ENCODE results near the gene ZNF14. TPM values are rescaled to one million over a fixed set of nuclear protein-coding genes. Genes with fewer than 3 reads are reported as not detected.
"Not testable (repeated sequence)": the region's sequence is repeated elsewhere in the genome, so short reads cannot be mapped to it uniquely, and the experiment has no call there.

Gene ZNF14
- total RNA-seq, 1 donor from 2014 or later: 4.8 TPM

- no peak for TF ChIP-seq CTCF (IDR thresholded peaks at IDR 0.05)
- Histone ChIP-seq H3K36me3 (peaks cover 0 to 21% of the 10 kb centered on the region in 2 donors), H3K4me1 (no peaks in the 10 kb centered on the region), H3K4me3 (no peak overlapping the region), H3K27me3 (no peaks in the 10 kb centered on the region), H3K27ac (no peak overlapping the region), H3K9me3 (peaks cover 13 to 66% of the 10 kb centered on the region in 2 donors)
- intact Hi-C loops (cut with DNase I): no loop called here
- no peak for DNase-seq (ENCODE audit: low spot score in 2 of 2)
Observed at GRCh38 chr19:19687090-19687489, 45.8 kb downstream of the ZNF14 start.

- H3K4me1 ChIP-seq: no peaks in the 10 kb centered on the region
- intact Hi-C loops (cut with DNase I): no loop called here
- H3K36me3 ChIP-seq: peaks cover 0 to 23% of the 10 kb centered on the region in 2 donors
- TF ChIP-seq CTCF (IDR thresholded peaks at IDR 0.05): no peak
- DNase-seq (ENCODE audit: low spot score in 2 of 2): no peak
- H3K4me3 ChIP-seq: no peak overlapping the region
- peaks cover 13 to 67% of the 10 kb centered on the region in 2 donors for H3K9me3 ChIP-seq
- H3K27me3 ChIP-seq: no peaks in the 10 kb centered on the region
- H3K27ac ChIP-seq: no peak overlapping the region
Observed at GRCh38 chr19:19686580-19686979, 46.3 kb downstream of the ZNF14 start.

GRCh38 chr19:19686119-19686518 lies 46.8 kb downstream of the ZNF14 start:
- intact Hi-C loops (cut with DNase I); DNase-seq (ENCODE audit: low spot score in 2 of 2): not testable (repeated sequence)
- H3K9me3 ChIP-seq: peaks cover 13 to 69% of the 10 kb centered on the region in 2 donors

DNA sequence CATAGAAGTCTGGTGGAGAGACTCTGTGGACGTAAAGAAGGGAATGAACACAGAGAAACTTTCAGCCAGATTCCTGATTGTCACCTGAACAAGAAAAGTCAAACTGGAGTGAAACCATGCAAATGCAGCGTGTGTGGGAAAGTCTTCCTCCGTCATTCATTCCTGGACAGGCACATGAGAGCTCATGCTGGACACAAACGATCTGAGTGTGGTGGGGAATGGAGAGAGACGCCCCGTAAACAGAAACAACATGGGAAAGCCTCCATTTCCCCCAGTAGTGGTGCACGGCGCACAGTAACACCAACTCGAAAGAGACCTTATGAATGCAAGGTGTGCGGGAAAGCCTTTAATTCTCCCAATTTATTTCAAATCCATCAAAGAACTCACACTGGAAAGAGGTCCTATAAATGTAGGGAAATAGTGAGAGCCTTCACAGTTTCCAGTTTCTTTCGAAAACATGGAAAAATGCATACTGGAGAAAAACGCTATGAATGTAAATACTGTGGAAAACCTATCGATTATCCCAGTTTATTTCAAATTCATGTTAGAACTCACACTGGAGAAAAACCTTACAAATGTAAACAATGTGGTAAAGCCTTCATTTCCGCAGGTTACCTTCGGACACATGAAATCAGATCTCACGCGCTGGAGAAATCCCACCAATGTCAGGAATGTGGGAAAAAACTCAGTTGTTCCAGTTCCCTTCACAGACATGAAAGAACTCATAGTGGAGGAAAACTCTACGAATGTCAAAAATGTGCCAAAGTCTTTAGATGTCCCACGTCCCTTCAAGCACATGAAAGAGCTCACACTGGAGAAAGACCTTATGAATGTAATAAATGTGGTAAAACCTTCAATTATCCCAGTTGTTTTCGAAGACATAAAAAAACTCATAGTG lies 53.5 kb downstream of the ZNF14 start:
- DNase-seq (ENCODE audit: low spot score in 2 of 2): no peak
- H3K27me3 ChIP-seq: no peaks in the 10 kb centered on the region
- peaks cover 45 to 77% of the 10 kb centered on the region in 2 donors for H3K36me3 ChIP-seq
- H3K27ac ChIP-seq: no peak overlapping the region
- intact Hi-C loops (cut with DNase I): no loop called here
- no peaks in the 10 kb centered on the region for H3K4me1 ChIP-seq
- no peak for TF ChIP-seq CTCF (IDR thresholded peaks at IDR 0.05)
- no peak overlapping the region for H3K4me3 ChIP-seq
- peaks cover 0 to 82% of the 10 kb centered on the region in 2 donors for H3K9me3 ChIP-seq

More at GRCh38 chr19:19686119-19686518, 46.8 kb downstream of the ZNF14 start:
- not testable (repeated sequence) for H3K27me3 ChIP-seq, H3K4me1 ChIP-seq, H3K4me3 ChIP-seq, H3K27ac ChIP-seq
- peaks cover 4 to 26% of the 10 kb centered on the region in 2 donors for H3K36me3 ChIP-seq

DNA sequence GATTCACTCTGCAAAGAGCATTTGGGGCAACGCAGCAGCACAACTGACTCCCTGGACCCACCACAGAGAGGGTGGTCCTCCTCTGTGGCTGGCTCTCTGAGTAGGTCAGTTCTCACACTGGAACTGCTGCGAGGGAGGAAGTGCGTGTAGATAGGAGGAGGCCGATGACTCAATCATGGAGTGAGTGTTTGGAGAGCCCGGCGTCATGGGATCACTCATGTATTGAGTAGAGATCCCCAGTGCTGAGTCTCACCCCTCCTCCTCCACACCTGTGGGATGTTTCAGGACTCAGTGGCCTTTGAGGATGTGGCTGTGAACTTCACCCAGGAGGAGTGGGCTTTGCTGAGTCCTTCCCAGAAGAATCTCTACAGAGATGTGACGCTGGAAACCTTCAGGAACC lies 55.3 kb downstream of the ZNF14 start:
- DNase-seq (ENCODE audit: low spot score in 2 of 2): no peak
- Histone ChIP-seq H3K4me3 (no peak overlapping the region), H3K4me1 (no peaks in the 10 kb centered on the region), H3K27ac (no peak overlapping the region), H3K9me3 (peaks cover 0 to 67% of the 10 kb centered on the region in 2 donors), H3K27me3 (no peaks in the 10 kb centered on the region), H3K36me3 (peaks cover 48 to 84% of the 10 kb centered on the region in 2 donors)
- intact Hi-C loops (cut with DNase I): no loop called here
- no peak for TF ChIP-seq CTCF (IDR thresholded peaks at IDR 0.05)

DNA sequence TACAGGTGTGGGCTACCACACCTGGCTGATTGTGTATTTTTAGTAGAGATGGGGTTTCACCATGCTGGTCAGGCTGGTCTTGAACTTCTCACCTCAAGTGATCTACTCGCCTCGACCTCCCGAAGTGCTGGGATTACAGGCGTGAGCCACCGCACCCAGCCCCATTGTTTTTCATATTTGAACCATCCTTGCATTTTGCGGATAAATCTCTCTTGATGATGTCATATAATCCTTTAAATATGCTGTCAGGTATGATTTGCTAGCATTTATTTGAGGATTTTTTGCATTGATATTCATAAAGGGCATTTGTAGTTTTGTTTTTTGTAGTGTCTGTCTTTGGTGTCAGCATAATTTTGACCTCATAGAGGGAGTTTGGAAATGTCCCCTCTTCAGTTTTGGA lies 58.6 kb downstream of the ZNF14 start:
- no peak overlapping the region for H3K4me3 ChIP-seq
- intact Hi-C loops (cut with DNase I): no loop called here
- no peak overlapping the region for H3K27ac ChIP-seq
- H3K4me1 ChIP-seq: peaks cover 3 to 6% of the 10 kb centered on the region in 2 donors
- no peak for DNase-seq (ENCODE audit: low spot score in 2 of 2)
- TF ChIP-seq CTCF (IDR thresholded peaks at IDR 0.05): no peak
- H3K27me3 ChIP-seq: no peaks in the 10 kb centered on the region
- peaks cover 30 to 59% of the 10 kb centered on the region in 2 donors for H3K36me3 ChIP-seq
- peaks cover 0 to 34% of the 10 kb centered on the region in 2 donors for H3K9me3 ChIP-seq

Measured in ascending aorta (tissue), 2 donors.